ENCODE measurements around the gene GGA1. TPM values are rescaled to one million over a fixed set of nuclear protein-coding genes. Genes with fewer than 3 reads are reported as not detected.

The GGA1 gene
- total RNA-seq, 2 experiments from 2014 or later: 57.0 to 60.9 TPM

GRCh38 chr22:37566903-37567798 lies 41.5 kb upstream of the GGA1 start:
- H3K27me3 ChIP-seq (ENCODE audit: control insufficient read depth in 1 of 2, insufficient read depth in 2 of 2, low read length in 2 of 2): peaks cover 9 to 17% of the 10 kb centered on the region in 2 experiments

GRCh38 chr22:37568012-37568411 lies 40.6 kb upstream of the GGA1 start:
- H3K27me3 Mint-ChIP-seq: peaks cover 18% of the 10 kb centered on the region
- TF ChIP-seq CTCF (IDR thresholded peaks at IDR 0.05): no peak
- DNase-seq (no peak), ATAC-seq (ENCODE audit: poor library complexity) (no peak)
- Histone ChIP-seq H3K9me3 (ENCODE audit: control insufficient read depth in 1 of 2, insufficient read depth in 1 of 2, low read length in 2 of 2) (no peaks in the 10 kb centered on the region), H3K4me1 (ENCODE audit: insufficient read depth, low read length) (peaks cover 26% of the 10 kb centered on the region), H3K4me3 (ENCODE audit: low read length) (no peak overlapping the region), H3K36me3 (ENCODE audit: insufficient read depth, low read length) (no peaks in the 10 kb centered on the region), H3K27me3 (ENCODE audit: control insufficient read depth in 1 of 2, insufficient read depth in 2 of 2, low read length in 2 of 2) (peaks cover 3 to 8% of the 10 kb centered on the region in 2 experiments), H3K27ac (ENCODE audit: low read depth in 1 of 2, low read length in 2 of 2) (no peak overlapping the region)
- H3K9me3 Mint-ChIP-seq: no peaks in the 10 kb centered on the region
- intact Hi-C loops (cut with DNase I, micrococcal nuclease): no loop called here
- H3K36me3 Mint-ChIP-seq (ENCODE audit: low read depth): no peaks in the 10 kb centered on the region
- ChIA-PET POLR2A (interaction anchor here (1.3 to 3.5 kb wide), 6 partner anchors 12 to 40 kb away, joined by 3 to 29 read pairs (median 16); partner anchors contain the start of genes GGA1 and LGALS2), CTCF (interaction anchor here (1.1 to 4.4 kb wide), 8 partner anchors 10 to 95 kb away, joined by 3 to 119 read pairs (median 12); partner anchors contain the start of genes MFNG and PDXP)
- H3K4me1 Mint-ChIP-seq (ENCODE audit: low read depth): peaks cover 26% of the 10 kb centered on the region
- no peak overlapping the region for H3K4me3 Mint-ChIP-seq
- no peak overlapping the region for H3K27ac Mint-ChIP-seq

More at GRCh38 chr22:37566903-37567798, 41.5 kb upstream of the GGA1 start:
- Histone ChIP-seq H3K4me1 (ENCODE audit: insufficient read depth, low read length) (peaks cover 28% of the 10 kb centered on the region), H3K9me3 (ENCODE audit: control insufficient read depth in 1 of 2, insufficient read depth in 1 of 2, low read length in 2 of 2) (no peaks in the 10 kb centered on the region), H3K4me3 (ENCODE audit: low read length) (peak overlapping the region; percentile 22), H3K36me3 (ENCODE audit: insufficient read depth, low read length) (no peaks in the 10 kb centered on the region), H3K27ac (ENCODE audit: low read depth in 1 of 2, low read length in 2 of 2) (no peak overlapping the region)
- CTCF ChIA-PET: interaction anchor here (0.7 to 4.4 kb wide), 15 partner anchors 9 to 251 kb away, joined by 3 to 119 read pairs (median 6); partner anchors contain the start of genes MFNG and PDXP
- no peak overlapping the region for H3K27ac Mint-ChIP-seq
- peak overlapping the region; percentile 69 for H3K4me3 Mint-ChIP-seq
- DNase-seq (peak; percentile 79 to 96 (median 89)), ATAC-seq (ENCODE audit: poor library complexity) (peak; percentile 90)
- H3K4me1 Mint-ChIP-seq (ENCODE audit: low read depth): peaks cover 29% of the 10 kb centered on the region
- H3K27me3 Mint-ChIP-seq: peaks cover 26% of the 10 kb centered on the region
- POLR2A ChIA-PET: interaction anchor here (0.7 to 3.5 kb wide), 19 partner anchors 13 to 446 kb away, joined by 3 to 29 read pairs (median 3); partner anchors contain the start of genes GGA1, LGALS2, MFNG and PDXP
- H3K36me3 Mint-ChIP-seq (ENCODE audit: low read depth): no peaks in the 10 kb centered on the region
- no peaks in the 10 kb centered on the region for H3K9me3 Mint-ChIP-seq
- peak; percentile 92 for TF ChIP-seq CTCF (IDR thresholded peaks at IDR 0.05)
- intact Hi-C loops (cut with DNase I, micrococcal nuclease): loop anchor here (1.0 to 2.0 kb wide), 4 partner anchors 25 to 300 kb away; no protein-coding TSS in a partner anchor

DNA sequence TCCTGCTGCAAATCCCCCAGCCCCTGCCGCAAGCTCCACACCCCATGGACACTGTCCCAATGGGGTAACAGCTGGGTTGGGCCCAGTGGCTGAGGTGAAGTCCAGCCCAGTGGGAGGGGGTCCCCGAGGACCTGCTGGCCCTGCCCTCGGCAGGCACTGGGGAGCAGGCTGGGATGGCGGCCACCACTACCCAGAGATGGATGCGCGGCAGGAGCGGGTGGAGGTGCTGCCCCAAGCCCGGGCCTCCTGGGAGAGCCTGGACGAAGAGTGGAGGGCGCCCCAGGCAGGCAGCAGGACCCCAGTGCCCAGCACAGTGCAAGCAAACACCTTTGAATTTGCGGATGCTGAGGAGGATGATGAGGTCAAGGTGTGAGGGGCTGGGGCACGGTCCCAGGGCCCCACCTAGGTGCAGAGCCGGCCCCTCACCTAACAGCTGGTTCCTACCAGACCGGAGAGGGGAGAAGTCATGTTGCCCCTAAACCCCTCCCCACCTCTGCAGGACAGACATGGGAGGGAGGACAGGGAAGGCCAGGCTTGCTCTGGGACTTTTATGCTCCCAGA lies 40.1 kb upstream of the GGA1 start:
- Histone ChIP-seq H3K4me3 (ENCODE audit: low read length) (no peak overlapping the region), H3K27me3 (ENCODE audit: control insufficient read depth in 1 of 2, insufficient read depth in 2 of 2, low read length in 2 of 2) (peaks cover 3 to 5% of the 10 kb centered on the region in 2 experiments), H3K27ac (ENCODE audit: low read depth in 1 of 2, low read length in 2 of 2) (no peak overlapping the region), H3K36me3 (ENCODE audit: insufficient read depth, low read length) (no peaks in the 10 kb centered on the region), H3K4me1 (ENCODE audit: insufficient read depth, low read length) (peaks cover 26% of the 10 kb centered on the region), H3K9me3 (ENCODE audit: control insufficient read depth in 1 of 2, insufficient read depth in 1 of 2, low read length in 2 of 2) (no peaks in the 10 kb centered on the region)
- POLR2A ChIA-PET: interaction anchor here (2.3 kb wide), 1 partner anchor 24 kb away, joined by 28 read pairs; no protein-coding TSS in a partner anchor
- Mint-ChIP-seq H3K27ac (no peak overlapping the region), H3K4me3 (no peak overlapping the region), H3K9me3 (no peaks in the 10 kb centered on the region), H3K4me1 (ENCODE audit: low read depth) (peaks cover 20% of the 10 kb centered on the region), H3K36me3 (ENCODE audit: low read depth) (no peaks in the 10 kb centered on the region), H3K27me3 (peaks cover 12% of the 10 kb centered on the region)
- intact Hi-C loops (cut with DNase I, micrococcal nuclease): no loop called here
- DNase-seq (no peak), ATAC-seq (ENCODE audit: poor library complexity) (no peak)
- TF ChIP-seq CTCF (IDR thresholded peaks at IDR 0.05): no peak
- CTCF ChIA-PET: interaction anchor here (1.6 to 4.4 kb wide), 2 partner anchors 29 to 96 kb away, joined by 15 to 119 read pairs; no protein-coding TSS in a partner anchor
